ENCODE measurements around the gene STK32C.

The STK32C gene

GRCh38 chr10:132250481-132251475, 57.0 kb downstream of the STK32C start:
- in situ Hi-C loops (cut with MboI; ENCODE audit: low sequenced_read_pairs) = no loop called here

- in situ Hi-C loops (cut with MboI; ENCODE audit: low sequenced_read_pairs) = no loop called here
These were observed 57.9 kb downstream of the STK32C start for GRCh38 chr10:132249824-132250375.

- in situ Hi-C loops (cut with MboI; ENCODE audit: low sequenced_read_pairs) = no loop called here
These were observed 58.5 kb downstream of the STK32C start for GRCh38 chr10:132249226-132249724.

- in situ Hi-C loops (cut with MboI; ENCODE audit: low sequenced_read_pairs) = no loop called here
These were observed 59.1 kb downstream of the STK32C start for GRCh38 chr10:132248455-132249225.

GRCh38 chr10:132247943-132248342, 59.8 kb downstream of the STK32C start:
- in situ Hi-C loops (cut with MboI; ENCODE audit: low sequenced_read_pairs) = no loop called here

- in situ Hi-C loops (cut with MboI; ENCODE audit: low sequenced_read_pairs) = no loop called here
These were observed 61.5 kb downstream of the STK32C start for GRCh38 chr10:132246296-132246695.

GRCh38 chr10:132245056-132245455, 62.7 kb downstream of the STK32C start:
- in situ Hi-C loops (cut with MboI; ENCODE audit: low sequenced_read_pairs) = no loop called here

- in situ Hi-C loops (cut with MboI; ENCODE audit: low sequenced_read_pairs) = no loop called here
These were observed 64.1 kb downstream of the STK32C start for GRCh38 chr10:132243626-132244025.

GRCh38 chr10:132243141-132243540, 64.6 kb downstream of the STK32C start:
- in situ Hi-C loops (cut with MboI; ENCODE audit: low sequenced_read_pairs) = no loop called here

- in situ Hi-C loops (cut with MboI; ENCODE audit: low sequenced_read_pairs) = no loop called here
These were observed 65.5 kb downstream of the STK32C start for GRCh38 chr10:132242103-132242840.

GRCh38 chr10:132241496-132241895, 66.3 kb downstream of the STK32C start:
- in situ Hi-C loops (cut with MboI; ENCODE audit: low sequenced_read_pairs) = no loop called here

GRCh38 chr10:132241086-132241485, 66.7 kb downstream of the STK32C start:
- in situ Hi-C loops (cut with MboI; ENCODE audit: low sequenced_read_pairs) = no loop called here

GRCh38 chr10:132240581-132240980, 67.2 kb downstream of the STK32C start:
- in situ Hi-C loops (cut with MboI; ENCODE audit: low sequenced_read_pairs) = no loop called here

- in situ Hi-C loops (cut with MboI; ENCODE audit: low sequenced_read_pairs) = no loop called here
These were observed 67.6 kb downstream of the STK32C start for GRCh38 chr10:132240156-132240555.

GRCh38 chr10:132239126-132240031, 68.4 kb downstream of the STK32C start:
- in situ Hi-C loops (cut with MboI; ENCODE audit: low sequenced_read_pairs) = no loop called here

- in situ Hi-C loops (cut with MboI; ENCODE audit: low sequenced_read_pairs) = no loop called here
These were observed 69.2 kb downstream of the STK32C start for GRCh38 chr10:132238371-132239125.

- in situ Hi-C loops (cut with MboI; ENCODE audit: low sequenced_read_pairs) = no loop called here
These were observed 69.9 kb downstream of the STK32C start for GRCh38 chr10:132237871-132238270.

GRCh38 chr10:132237396-132237795, 70.4 kb downstream of the STK32C start:
- in situ Hi-C loops (cut with MboI; ENCODE audit: low sequenced_read_pairs) = no loop called here

GRCh38 chr10:132236881-132237280, 70.9 kb downstream of the STK32C start:
- in situ Hi-C loops (cut with MboI; ENCODE audit: low sequenced_read_pairs) = no loop called here
